C4-2B (cell line): Measurements from ENCODE around the gene PCDH9.

Experiments used
- H3K27ac ChIP-seq: fragments of 450-650 bp; 2 replicates; pipeline ENCODE4 v1.5.1; 2017
- CTCF ChIP-seq: fragments of 450-650 bp; conservative IDR thresholded peaks from 2 replicates; pipeline ENCODE4 v1.5.1; 2017; ENCODE audit warnings: mild to moderate bottlenecking
- ZFX ChIP-seq: fragments of 450-650 bp; IDR thresholded peaks from 2 replicates; pipeline ENCODE4 v1.6.1; 2017

Gene PCDH9

GRCh38 chr13:66402066-66402465 lies 828.1 kb downstream of the PCDH9 start:
- TF ChIP-seq ZFX (no peak), CTCF (no peak)
- no peak overlapping the region for H3K27ac ChIP-seq

DNA sequence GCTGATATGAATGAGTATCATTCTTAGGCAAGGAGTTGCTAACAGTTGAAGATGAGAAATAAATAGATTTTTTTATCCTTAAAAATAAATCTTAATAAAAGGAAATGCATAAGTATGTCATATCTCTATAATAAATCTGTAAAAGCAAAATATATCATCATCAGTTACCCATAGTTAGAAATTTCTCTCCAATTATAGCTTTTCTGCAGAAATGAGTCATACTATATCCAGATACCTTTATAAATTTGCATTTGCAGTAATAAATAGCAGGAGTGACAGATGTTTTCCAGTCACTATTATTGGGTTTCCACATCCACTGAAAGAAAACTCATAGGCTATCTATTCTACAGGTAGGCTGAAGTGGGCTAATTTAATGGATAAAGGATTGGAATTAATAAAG lies 829.8 kb downstream of the PCDH9 start:
- TF ChIP-seq CTCF, result no peak
- TF ChIP-seq ZFX, result no peak
- no peak overlapping the region for H3K27ac ChIP-seq

GRCh38 chr13:66399873-66400272 lies 830.3 kb downstream of the PCDH9 start:
- TF ChIP-seq CTCF (no peak), ZFX (no peak)
- H3K27ac ChIP-seq, result no peak overlapping the region

DNA sequence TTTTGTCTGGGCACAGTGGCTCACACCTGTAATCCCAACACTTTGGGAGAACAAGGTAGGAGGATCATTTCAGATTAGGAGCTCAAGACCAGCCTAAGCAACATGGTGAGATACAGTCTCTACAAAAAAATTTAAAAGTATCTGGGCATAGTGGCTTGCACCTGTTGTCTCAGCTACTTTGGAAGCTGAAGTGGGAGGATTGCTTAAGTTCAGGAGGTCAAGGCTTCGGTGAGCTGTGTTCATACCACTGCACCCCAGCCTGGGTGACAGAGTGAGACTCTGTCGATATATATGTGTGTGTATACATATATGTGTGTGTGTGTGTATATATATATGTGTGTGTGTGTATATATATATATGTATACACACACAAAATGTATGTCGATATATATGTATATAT lies 833.0 kb downstream of the PCDH9 start:
- TF ChIP-seq CTCF (no peak), ZFX (no peak)
- no peak overlapping the region for H3K27ac ChIP-seq

DNA sequence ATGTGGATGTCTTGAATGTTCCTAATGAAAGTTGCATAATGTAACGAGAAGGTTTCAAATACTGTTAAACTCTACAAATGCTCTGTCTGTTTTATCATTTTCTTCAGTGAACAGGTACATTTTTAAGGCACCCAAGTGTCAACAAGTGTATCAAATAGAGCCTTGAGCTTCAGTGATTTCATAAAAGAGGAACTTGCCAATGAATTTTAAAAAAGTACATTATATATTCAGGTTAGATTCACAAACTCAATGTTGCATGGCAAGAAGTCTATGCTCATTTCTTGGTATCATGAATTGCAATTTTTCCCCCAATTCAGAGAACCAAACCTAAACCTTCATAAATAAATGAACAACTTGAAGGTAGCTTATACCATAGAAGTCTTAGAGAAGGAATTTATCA lies 838.8 kb downstream of the PCDH9 start:
- TF ChIP-seq CTCF, result no peak
- no peak for TF ChIP-seq ZFX
- no peak overlapping the region for H3K27ac ChIP-seq

- no peak for TF ChIP-seq ZFX
- no peak for TF ChIP-seq CTCF
- no peak overlapping the region for H3K27ac ChIP-seq
These were observed 851.2 kb downstream of the PCDH9 start for GRCh38 chr13:66378894-66379293.

- no peak for TF ChIP-seq ZFX
- no peak for TF ChIP-seq CTCF
- no peak overlapping the region for H3K27ac ChIP-seq
These were observed 852.6 kb downstream of the PCDH9 start for GRCh38 chr13:66377569-66377968.
